ENCODE data around the gene KRT15.

The KRT15 gene

DNA sequence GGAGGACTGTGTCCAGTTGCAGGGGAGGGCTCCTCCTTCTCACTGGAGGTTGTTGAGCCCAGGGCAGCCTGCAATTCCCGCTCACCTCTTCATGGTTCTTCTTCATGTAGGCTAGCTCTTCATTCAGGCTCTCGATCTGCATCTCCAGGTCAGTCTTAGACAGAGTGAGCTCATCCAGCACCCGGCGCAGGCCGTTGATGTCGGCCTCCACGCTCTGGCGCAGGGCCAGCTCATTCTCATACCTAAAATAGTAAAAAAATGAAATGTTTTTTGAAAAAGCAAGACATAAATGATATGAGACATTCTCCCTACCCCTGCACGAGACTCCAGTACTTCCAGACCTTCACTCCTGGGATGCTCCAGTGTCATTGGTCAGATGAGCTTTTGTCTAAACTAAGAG, 15.5 kb downstream of the KRT15 start:
- no peak for DNase-seq

DNA sequence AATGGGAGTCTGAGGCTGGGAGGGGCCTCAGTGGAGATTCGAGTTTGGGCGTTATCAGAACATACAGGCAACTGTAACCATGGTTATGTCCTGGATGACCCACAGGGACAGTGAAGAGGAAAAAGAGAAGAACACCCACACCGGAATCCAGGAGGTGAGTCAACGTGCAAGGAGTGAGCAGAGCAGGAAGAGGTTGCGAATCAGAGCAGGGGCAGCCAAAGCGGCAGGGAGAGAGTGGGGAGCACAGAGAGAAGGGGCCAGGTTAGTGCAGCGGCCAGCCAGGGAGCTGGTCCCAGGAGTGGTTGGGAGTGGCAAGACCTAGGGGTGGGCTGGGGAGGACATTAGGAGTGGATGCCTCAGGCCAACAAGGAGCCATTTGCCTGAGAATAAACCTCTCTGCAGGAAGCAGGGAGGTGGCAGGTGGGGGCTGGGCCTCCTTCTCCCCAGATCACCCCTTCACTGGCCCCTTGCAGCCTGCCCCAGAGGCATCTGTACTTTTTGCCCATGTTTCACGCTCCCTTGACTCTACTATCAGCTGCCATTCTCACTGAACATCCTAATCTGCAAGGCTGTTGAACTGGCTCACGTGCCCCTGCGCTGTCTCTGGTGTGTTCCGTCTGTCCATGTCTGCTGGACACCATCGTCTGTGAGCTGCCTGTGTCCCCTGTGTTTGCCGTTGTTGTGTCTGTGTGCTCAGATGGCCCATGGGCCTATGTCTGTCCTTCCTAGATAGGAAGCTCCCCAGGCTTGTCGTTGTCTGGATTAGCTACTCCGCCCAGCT, 18.4 kb downstream of the KRT15 start:
- no peak for DNase-seq

DNA sequence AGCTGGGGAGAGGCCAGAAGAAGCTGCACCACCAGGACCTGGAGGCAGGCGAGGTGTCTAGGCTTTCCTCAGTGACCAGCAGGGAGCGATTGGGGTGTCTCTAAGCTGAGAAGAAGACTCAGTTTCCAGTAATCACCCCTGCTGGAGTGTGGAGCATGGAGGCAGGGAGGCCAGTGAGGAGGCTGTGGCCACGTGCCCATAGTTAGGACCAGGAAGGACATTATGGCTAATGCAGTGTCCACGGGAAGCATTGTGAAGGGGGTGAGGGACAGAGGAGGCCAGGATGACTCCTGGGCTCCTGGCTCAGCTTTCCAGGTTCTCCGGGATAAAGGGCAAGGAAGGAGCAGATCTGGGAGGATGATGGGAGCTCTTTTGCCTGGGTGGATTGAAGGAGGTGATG, 19.0 kb downstream of the KRT15 start:
- DNase-seq: no peak

DNA sequence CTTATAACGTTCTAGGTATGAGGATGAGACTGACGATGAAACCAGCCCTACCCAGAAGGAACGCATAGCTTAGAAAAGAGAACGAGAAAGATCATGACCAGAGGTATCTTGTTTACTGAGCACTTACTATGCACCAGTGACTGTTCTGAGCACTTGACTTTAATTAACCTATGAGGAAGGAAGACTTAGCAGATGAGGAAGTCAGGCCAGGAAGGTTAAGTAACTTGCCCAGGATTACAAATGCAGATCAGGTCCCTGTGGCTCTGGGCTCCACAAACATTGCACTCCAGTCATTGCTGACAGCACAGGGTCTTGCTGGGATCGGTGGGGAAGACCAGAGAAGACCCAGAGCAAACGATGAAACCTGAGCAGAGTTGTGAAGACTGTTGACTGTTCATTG, 20.4 kb downstream of the KRT15 start:
- no peak for DNase-seq

DNA sequence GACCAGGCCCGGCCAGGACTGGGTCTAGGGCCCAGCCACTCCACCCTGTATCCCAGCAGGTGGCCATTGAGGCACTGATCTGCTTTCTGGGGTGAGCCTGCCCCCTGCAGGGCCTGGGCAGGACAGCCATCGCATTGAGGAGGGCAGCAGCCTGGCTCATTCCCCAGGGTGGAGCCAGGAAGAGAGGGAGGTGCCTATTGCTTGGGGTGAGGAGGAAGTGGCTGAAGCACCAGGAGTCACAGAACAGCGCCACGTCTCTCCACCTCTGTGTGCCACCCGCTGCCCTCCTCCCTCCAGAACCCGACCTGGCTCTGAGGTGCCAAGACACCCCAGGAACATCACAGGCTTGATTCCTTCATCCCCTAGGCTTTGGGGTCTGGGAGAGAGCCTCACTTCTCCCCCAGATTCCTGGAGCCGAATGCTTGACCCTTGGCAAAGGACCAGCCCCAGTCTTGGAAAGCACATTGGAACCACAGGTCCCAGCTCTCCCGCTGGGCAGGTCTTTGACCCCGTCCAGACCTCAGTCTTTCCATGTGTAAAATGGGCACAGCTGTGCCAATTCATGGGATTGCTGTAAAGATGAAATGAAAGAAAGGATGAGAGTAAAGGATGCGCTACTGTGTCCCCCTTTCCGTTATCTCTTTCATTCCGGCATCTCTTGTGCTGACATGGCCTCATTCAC, 21.7 kb downstream of the KRT15 start:
- DNase-seq: no peak

DNA sequence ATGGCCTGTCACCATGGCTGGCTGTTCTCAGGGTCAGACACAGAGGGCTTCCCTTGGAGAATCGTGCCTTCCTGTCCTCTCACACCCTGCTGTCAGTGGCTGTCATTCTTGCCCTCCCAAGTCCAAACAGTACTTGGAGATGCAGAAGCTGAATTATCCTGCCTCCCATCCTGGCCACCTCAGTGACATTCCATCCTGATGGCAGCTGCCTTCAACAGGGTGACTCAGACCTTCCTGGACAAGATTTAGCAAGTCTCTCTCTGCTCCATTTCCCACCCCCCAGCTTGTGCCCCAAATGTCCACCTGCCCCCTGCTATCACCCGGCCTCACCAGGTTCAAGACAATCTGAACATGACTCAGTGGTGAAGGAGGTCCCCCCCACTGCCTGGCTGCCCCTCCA, 24.2 kb downstream of the KRT15 start:
- no peak for DNase-seq

DNA sequence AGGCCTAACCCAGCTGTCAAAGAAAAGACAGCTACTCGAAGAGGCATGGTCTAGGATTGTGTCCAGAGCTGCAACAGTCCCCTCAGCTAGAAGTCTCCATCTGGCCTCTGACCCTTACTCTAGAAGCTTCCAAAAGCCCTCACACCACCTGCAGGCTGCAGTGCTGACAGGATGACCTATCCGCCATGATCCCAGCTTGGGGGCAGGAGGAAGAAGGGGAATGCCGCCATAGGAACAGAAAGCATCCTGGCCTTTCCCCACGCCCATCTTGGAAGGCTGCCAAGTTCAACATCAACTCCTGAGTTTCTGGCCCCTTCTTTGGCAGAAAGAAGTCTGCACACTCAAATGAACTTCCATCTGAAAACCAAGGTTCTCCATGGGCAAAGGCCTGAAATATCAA, 25.9 kb downstream of the KRT15 start:
- DNase-seq: no peak

DNA sequence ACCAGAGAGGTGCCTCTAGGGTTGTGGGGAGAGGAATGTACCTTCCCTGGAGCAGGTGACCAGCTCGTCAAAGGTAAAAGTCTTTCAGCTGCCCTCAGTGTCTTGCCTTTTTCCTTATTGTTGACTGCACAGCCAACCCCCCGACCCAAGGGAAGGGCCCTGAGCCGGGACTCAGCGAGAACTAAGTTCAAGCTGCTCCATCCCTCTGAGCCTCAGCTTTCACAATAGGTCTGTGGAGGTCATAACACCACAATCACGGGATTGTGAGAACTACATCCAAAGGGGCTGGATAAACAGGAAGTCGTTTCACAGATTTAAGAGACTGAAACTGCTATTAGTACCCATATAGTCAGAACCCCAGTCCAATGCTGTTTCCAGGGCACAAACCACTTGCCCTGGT, 26.3 kb downstream of the KRT15 start:
- DNase-seq: no peak

DNA sequence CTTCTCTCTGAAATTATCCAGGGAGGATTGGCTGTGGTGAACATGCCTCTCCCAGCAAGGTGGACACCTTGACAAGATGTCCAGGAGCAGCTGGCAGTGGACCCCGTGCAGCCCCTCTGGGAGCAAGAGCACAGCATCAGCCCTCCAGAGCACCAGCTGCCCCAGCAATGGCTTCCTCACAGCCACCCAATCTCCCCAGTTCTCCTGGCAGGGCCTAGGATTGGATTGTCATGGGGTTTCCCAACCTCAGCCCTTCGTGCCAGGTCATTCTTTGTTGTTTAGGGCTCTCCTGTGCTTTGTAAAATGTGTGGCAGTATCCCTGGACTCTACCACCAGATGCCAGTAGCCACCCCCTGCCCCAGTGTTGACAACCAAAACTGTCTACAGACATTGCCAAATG, 27.2 kb downstream of the KRT15 start:
- no peak for DNase-seq

DNA sequence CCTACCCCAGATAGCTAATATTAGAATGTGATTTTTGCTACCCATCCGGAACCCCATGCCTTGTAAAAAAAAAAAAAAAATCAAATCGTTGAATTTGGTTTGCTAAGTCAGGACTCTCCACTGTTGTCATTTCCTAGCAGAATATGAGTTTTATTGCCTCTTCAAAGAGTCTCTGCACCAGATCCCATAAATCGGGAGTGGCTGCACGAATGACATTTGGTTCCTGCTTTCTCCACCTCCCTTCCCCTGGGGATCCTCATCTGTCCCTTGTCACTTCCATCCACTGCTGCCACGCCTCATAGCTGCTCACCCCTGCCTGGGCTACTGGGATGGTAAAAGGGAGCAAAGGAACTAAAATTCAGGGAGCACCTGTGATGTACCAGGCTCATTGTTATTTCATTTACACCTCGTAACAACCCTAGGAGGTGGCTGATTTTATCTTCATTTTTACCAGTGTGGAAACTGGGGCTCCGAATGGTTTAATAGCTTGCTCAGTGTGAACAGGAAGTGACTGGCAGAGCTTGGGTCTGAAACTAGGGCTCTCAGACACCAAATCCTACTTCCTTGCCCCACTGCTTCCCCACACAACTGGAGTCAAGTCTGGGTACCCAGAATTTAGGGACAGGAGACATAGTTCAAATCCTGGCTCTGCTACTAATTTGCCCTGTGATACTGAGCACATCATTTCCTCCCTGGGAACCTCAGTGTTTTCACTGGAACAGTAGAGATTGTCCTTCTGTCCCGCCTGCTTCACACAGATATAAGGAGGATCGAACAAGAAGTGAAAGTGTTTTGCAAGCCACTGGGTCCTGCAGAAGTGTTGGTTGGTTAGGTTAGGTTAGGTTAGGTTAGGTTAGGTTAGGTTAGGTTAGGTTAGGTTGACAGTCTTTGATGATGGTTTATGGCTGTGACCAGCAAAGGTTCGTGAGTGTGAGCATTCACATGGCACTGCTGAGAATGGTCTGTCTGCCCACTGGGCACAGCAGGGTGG, 28.4 kb downstream of the KRT15 start:
- no peak for DNase-seq

DNA sequence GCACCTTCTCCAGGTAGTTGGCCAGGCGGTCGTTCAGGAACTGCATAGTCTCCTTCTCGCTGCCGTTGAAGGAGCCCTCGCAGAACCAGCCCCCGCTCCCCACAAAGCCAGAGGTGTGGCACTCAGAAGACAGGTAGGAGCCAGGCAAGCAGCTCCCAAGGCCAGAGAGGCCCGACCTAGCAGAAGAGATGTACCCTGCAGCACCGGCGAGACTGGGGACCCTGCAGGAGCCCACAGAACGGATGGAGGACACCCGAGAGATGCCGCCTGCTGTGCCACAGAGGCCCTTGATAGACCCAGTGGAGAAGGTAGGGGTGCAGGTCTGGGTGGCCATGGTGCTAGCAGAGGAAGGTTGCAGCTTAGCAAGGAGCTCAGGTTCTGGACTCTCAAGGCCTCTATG, 29.2 kb downstream of the KRT15 start, which contains the start of gene KRT36:
KRT36 (minus strand) TSS at position 380 of the 400 bp plus-strand sequence; CDS start at position 334, 46 bp downstream.
- no peak for DNase-seq

DNA sequence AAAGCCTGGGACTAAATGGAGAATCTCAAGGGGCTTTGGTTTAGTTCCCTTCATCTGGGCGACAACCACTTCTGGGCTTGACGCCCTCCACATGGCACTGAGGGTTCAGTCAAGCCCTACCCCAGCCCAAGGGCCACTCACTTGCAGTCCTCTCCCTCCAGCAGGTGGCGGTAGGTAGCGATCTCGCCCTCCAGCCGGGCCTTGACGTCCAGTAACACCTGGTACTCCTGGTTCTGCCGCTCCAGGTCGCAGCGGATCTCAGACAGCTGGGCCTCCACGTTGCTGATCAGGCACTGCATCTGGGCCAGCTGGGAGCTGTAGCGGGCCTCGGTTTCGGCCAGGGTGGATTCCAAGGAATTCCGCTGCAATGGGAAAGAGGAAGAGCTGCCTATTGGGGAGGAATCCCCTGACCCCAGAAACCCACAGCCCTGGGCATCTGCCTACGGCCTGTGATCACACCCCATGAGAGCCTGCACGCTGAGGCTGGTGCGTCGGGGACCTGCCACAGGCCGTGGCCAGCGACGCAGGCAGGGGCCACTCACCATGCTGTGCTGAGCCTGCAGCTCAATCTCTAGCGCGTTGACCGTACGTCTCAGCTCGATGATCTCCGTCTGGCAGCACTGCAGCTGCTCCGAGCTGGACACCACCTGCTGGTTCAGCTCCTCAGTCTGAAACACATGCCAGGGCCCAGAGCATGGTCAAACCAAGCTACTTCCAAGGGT, 31.7 kb downstream of the KRT15 start:
- DNase-seq: no peak

DNA sequence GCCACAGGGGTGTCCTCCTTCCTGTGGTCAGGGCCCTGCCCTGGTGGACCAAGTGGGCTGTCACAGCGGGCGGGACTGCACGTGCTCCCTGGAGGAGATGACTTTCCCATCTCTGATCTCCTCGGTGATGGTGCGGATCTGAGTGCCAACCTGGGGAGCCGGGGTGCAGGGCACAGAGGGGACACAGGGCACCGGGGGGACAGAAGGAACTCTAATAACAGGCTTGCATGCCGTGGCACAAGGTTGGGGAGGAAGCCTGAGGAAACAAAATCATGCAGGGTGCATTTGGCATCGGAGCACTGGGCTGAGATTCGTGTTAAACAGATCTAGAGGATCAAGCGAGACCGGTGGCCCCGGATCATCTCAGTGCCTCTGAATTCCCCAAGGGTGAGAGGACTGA, 32.4 kb downstream of the KRT15 start:
- no peak for DNase-seq

DNA sequence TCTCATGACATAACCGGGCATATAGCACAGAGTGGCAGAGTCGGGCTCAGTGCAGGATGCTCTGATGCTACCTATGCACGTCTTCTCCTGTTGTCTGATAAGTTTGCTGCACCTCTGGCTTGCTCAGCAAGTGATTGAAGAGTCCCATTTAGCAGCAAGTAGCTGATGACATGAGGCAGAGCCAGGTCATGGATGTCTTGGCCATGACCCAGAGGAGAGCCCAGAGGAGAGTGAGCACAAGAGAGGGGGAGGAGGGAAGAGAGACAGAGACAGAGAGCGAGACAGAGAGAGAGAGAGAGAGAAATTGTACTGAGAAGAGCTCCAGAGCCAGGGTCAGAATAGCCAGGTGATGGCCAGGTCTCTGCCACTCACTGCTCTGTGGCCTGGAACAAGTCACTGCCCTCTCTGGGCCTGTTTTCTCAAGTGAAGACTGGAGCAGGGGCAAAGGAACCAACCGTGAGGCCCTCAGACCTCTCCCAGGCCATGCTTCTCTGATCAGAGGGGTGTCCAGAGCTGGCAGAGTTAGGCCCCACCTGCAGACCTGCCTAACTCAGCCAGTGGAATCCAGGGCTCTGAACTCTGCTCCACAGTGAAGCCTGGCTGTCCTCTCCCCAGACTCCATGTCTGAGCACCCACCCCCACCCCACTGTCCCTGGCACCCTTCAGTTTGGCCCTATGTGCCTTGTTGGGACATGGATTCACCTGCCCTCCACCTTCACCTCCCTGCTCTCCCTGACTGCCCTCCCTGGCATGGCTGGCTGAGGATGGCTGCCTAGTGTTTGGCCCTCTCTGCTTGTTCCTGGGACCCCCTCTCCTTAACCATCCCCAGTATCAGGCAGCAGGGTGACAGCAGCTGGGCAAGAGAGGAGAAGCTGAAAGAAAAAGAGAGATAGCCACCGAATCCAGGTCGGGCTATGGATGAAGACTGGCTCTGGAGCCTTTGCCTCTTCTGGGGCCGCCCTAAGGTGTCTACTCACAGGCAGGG, 33.5 kb downstream of the KRT15 start:
- no peak for DNase-seq

DNA sequence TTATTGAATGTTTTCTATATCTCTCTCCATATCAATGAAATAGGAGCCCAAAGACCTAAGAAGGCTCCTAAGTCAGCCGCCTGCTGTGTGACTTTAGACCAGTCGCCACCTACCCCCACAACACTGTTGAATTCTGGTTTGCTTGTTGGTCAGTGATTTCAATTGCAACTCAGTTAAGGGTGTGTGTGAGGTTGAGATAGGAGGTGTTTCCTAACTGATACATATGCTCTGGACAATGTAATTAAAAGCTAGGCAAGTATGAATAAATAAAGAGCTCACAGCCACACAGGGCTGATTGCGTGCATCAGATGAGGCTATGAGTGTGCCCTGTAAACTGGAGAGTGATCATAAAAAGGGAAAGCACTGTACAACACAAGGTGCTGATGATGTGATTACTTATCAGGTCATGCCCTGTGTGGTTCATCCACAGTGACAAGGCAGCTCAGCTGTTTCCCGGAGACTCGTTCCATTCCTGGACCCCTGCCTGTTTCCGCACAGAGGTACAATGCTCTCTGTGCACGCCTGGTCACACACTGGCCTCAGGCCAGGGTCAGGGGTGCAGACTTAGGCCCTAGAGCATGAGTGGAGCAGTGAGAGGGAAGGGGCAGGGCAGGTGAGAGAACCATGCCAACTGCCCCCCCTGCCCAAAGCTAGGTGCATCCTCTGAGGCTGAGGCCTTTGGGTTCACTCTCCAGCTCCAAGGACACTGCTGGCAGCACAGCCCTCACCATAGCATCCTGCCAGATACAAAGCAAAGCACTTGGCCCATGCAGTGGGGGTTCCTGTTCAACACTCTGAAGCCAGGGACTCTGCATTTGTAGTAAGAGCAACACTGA, 34.5 kb downstream of the KRT15 start:
- DNase-seq: no peak

DNA sequence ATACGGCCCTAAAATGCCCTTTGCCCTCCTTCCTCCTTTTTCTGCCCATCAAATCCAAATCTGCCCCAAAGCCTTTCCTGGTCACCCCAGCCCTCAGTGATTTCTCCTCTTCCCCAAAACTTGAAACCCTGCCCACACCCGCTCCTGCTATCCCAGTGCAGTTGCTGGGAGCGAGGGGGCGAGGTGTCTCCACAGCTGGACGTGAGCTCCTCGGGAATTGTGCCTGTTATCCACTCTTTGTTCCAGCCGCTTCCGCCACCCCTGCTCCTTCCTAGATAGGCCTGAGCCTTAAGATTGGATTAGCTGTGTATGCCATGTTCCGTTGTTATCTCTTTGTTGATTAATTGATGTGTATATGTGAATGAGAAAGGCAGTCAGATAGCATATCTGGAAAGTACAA, 35.2 kb downstream of the KRT15 start:
- DNase-seq: no peak

DNA sequence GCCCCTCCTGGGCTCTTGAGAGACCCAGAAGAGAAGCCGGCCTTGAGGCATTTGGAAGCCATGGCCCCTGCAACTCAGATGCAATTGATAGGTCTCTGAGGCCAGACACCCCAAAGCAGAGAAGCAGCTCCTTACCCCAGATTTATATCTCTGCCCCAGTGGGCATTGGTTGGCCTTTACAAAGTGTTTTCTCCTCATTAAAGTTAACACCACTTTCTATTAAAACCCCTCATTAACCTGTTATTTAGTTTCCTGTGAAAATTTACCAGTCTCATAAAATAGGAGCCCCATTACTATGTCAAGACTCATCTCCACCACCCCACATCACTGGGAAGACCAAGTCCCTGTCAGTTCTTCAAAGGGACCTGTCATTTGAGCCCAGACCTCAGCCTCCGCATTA, 37.7 kb downstream of the KRT15 start, which contains the start of gene KRT35:
KRT35 (minus strand) TSS at position 116 of the 400 bp plus-strand sequence; CDS start at position 62, 54 bp downstream.
- no peak for DNase-seq

DNA sequence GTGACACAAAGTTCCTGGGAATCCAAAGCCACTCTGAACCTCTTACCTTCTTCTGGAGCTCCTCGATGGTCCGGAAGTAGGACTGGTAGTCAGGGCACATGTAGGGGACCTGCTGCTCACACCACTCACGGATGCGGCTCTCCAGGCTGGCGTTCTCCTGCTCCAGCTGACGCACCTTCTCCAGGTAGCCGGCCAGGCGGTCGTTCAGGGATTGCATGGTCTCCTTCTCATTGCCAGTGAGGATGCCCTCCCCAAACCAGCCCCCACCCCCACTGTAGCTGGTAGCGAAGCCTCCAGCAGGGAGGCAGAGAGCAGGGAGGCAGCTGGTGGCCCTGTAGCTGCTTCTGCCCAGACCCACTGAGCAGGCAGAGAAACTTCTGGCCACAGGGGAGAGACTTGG, 38.1 kb downstream of the KRT15 start:
- DNase-seq: no peak

DNA sequence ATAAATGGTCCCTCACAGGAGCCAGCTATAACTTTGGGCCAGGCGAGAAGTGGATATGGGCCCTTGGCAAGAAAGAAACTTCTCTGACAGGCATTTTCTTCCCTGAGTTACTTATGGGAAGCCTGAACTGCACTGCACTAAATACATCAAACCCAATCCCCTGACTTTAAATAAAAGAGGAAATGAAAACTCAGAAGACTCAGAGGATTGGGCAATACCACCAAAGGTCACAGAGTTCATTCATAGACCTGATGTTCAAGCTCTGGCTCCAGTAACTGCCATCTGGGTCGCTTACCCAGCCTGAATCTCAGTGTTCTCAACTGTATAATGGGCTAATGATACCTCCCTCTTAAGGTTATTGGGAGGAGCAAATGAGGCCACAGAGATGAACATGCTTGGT, 38.6 kb downstream of the KRT15 start:
- DNase-seq: no peak

DNA sequence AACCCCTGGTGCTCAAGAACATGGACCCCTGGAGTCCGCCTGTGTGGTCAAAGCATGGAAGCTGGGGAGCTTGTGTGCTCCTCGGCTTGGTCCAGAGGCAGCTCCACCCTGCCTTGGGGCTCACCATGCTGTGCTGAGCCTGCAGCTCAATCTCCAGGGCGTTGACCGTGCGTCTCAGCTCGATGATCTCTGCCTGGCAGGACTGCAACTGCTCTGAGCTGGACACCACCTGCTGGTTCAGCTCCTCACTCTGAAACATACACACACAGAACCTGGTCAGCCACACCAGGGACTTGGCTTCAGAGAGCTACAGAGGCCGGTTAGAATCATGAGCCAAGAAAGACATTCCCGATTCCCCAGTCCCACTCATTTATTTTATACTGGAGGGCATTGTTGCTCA, 40.5 kb downstream of the KRT15 start:
- DNase-seq: no peak
